Measurements from ENCODE around the gene CBX8. TPM values are rescaled to one million over a fixed set of nuclear protein-coding genes. Genes with fewer than 3 reads are reported as not detected.

The CBX8 gene
- total and polyA plus RNA-seq, 2 of the 13 experiments (the other 11 are each of a cell fraction or from before 2014, with no cell fraction given), result 0.34 to 12.6 TPM

- TF ChIP-seq MXD3 (CRISPR knock-in tag; IDR thresholded peaks at IDR 0.05) (peak; percentile 84), BCLAF1 (IDR thresholded peaks at IDR 0.05) (no peak), ZBTB43 (CRISPR knock-in tag; conservative IDR thresholded peaks at IDR 0.05) (peak; percentile 71; the same call in 1 of the 2 replicates), ZBTB37 (CRISPR knock-in tag; IDR thresholded peaks at IDR 0.05) (no peak), PHB2 (IDR thresholded peaks at IDR 0.05; ENCODE audit: partially characterized antibody) (no peak), RFXANK (CRISPR knock-in tag; IDR thresholded peaks at IDR 0.05) (0 out of 2 replicates have a peak, but pooled peaks have one; percentile 30), GZF1 (CRISPR knock-in tag; IDR thresholded peaks at IDR 0.05) (no peak), SNAPC4 (CRISPR knock-in tag; IDR thresholded peaks at IDR 0.05) (peak; percentile 86)
- TF ChIP-seq, protein P1, sequence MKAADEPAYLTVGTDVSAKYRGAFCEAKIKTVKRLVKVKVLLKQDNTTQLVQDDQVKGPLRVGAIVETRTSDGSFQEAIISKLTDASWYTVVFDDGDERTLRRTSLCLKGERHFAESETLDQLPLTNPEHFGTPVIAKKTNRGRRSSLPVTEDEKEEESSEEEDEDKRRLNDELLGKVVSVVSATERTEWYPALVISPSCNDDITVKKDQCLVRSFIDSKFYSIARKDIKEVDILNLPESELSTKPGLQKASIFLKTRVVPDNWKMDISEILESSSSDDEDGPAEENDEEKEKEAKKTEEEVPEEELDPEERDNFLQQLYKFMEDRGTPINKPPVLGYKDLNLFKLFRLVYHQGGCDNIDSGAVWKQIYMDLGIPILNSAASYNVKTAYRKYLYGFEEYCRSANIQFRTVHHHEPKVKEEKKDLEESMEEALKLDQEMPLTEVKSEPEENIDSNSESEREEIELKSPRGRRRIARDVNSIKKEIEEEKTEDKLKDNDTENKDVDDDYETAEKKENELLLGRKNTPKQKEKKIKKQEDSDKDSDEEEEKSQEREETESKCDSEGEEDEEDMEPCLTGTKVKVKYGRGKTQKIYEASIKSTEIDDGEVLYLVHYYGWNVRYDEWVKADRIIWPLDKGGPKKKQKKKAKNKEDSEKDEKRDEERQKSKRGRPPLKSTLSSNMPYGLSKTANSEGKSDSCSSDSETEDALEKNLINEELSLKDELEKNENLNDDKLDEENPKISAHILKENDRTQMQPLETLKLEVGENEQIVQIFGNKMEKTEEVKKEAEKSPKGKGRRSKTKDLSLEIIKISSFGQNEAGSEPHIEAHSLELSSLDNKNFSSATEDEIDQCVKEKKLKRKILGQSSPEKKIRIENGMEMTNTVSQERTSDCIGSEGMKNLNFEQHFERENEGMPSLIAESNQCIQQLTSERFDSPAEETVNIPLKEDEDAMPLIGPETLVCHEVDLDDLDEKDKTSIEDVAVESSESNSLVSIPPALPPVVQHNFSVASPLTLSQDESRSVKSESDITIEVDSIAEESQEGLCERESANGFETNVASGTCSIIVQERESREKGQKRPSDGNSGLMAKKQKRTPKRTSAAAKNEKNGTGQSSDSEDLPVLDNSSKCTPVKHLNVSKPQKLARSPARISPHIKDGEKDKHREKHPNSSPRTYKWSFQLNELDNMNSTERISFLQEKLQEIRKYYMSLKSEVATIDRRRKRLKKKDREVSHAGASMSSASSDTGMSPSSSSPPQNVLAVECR (CRISPR knock-in tag; IDR thresholded peaks at IDR 0.05; ENCODE audit: borderline replicate concordance), result peak; percentile 50; the same call in 1 of the 2 replicates
- TF ChIP-seq, protein P2, sequence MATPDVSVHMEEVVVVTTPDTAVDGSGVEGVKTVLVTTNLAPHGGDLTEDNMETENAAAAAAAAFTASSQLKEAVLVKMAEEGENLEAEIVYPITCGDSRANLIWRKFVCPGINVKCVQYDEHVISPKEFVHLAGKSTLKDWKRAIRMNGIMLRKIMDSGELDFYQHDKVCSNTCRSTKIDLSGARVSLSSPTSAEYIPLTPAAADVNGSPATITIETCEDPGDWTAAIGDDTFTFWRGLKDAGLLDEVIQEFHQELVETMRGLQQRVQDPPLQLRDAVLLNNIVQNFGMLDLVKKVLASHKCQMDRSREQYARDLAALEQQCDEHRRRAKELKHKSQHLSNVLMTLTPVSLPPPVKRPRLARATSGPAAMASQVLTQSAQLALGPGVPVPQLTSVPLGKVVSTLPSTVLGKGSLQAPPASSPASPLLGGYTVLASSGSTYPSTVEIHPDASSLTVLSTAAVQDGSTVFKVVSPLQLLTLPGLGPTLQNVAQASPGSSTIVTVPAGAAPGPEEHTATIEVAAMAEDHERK (CRISPR knock-in tag; IDR thresholded peaks at IDR 0.05; ENCODE audit: low read depth), result no peak
Measured at GRCh38 chr17:79844869-79845600, 48.2 kb upstream of the CBX8 start (continued).

All from HepG2 (cell line).